ENCODE results near the gene CDH22. TPM values are rescaled to one million over a fixed set of nuclear protein-coding genes. Genes with fewer than 3 reads are reported as not detected.

The CDH22 gene
- total and polyA plus RNA-seq, 5 donors from 2014 or later: not detected

- Mint-ChIP-seq H3K9me3 (peaks cover 0 to 1% (median 0%) of the 10 kb centered on the region in 7 donors), H3K36me3 (no peaks in the 10 kb centered on the region), H3K4me1 (peaks cover 0 to 1% (median 0%) of the 10 kb centered on the region in 4 donors), H3K4me3 (no peak overlapping the region), H3K27ac (no peak overlapping the region), H3K27me3 (peaks cover 44% of the 10 kb centered on the region)
- no peak overlapping the region for H3K4me3 ChIP-seq (ENCODE audit: low read depth, low read length)
- ATAC-seq (ENCODE audit: low read depth in 2 of 2) (no peak), DNase-seq (no peak)
- peaks cover 8% of the 10 kb centered on the region for H3K27me3 ChIP-seq (ENCODE audit: control insufficient read depth, insufficient read depth, low read length)
- H3K4me1 ChIP-seq (ENCODE audit: control insufficient read depth, insufficient read depth, low read length, poor library complexity, severe bottlenecking): no peaks in the 10 kb centered on the region
- H3K36me3 ChIP-seq (ENCODE audit: control insufficient read depth, insufficient read depth, low read length): no peaks in the 10 kb centered on the region
- H3K27ac ChIP-seq (ENCODE audit: insufficient read depth, low read length, poor library complexity, severe bottlenecking): no peak overlapping the region
- H3K9me3 ChIP-seq (ENCODE audit: control insufficient read depth in 2 of 2, low read length in 2 of 2): no peaks in the 10 kb centered on the region
Measured at GRCh38 chr20:46145713-46146112, 162.6 kb downstream of the CDH22 start.

GRCh38 chr20:46144432-46145025, 163.8 kb downstream of the CDH22 start:
- DNase-seq: no peak
- H3K27ac ChIP-seq (ENCODE audit: insufficient read depth, low read length, poor library complexity, severe bottlenecking): no peak overlapping the region
- H3K4me1 Mint-ChIP-seq: peaks cover 0 to 1% (median 0%) of the 10 kb centered on the region in 4 donors
- H3K27me3 ChIP-seq (ENCODE audit: control insufficient read depth, insufficient read depth, low read length): peaks cover 10% of the 10 kb centered on the region
- peaks cover 49% of the 10 kb centered on the region for H3K27me3 Mint-ChIP-seq
- no peaks in the 10 kb centered on the region for H3K36me3 Mint-ChIP-seq
- no peaks in the 10 kb centered on the region for H3K4me1 ChIP-seq (ENCODE audit: control insufficient read depth, insufficient read depth, low read length, poor library complexity, severe bottlenecking)
- H3K27ac Mint-ChIP-seq: no peak overlapping the region
- peaks cover 0 to 1% (median 0%) of the 10 kb centered on the region in 7 donors for H3K9me3 Mint-ChIP-seq
- no peaks in the 10 kb centered on the region for H3K36me3 ChIP-seq (ENCODE audit: control insufficient read depth, insufficient read depth, low read length)
- no peak for ATAC-seq (ENCODE audit: low read depth in 2 of 2)
- no peak overlapping the region for H3K4me3 ChIP-seq (ENCODE audit: low read depth, low read length)
- H3K9me3 ChIP-seq (ENCODE audit: control insufficient read depth in 2 of 2, low read length in 2 of 2): no peaks in the 10 kb centered on the region
- H3K4me3 Mint-ChIP-seq: no peak overlapping the region

GRCh38 chr20:46142124-46142523, 166.2 kb downstream of the CDH22 start:
- peaks cover 0 to 2% (median 0%) of the 10 kb centered on the region in 7 donors for H3K9me3 Mint-ChIP-seq
- no peak overlapping the region for H3K4me3 ChIP-seq (ENCODE audit: low read depth, low read length)
- peaks cover 0 to 1% (median 0%) of the 10 kb centered on the region in 4 donors for H3K4me1 Mint-ChIP-seq

GRCh38 chr20:46139908-46140482, 168.3 kb downstream of the CDH22 start:
- peaks cover 10% of the 10 kb centered on the region for H3K27me3 ChIP-seq (ENCODE audit: control insufficient read depth, insufficient read depth, low read length)
- DNase-seq (no peak), ATAC-seq (ENCODE audit: low read depth in 2 of 2) (no peak)
- H3K4me3 ChIP-seq (ENCODE audit: low read depth, low read length): no peak overlapping the region
- no peaks in the 10 kb centered on the region for H3K9me3 ChIP-seq (ENCODE audit: control insufficient read depth in 2 of 2, low read length in 2 of 2)
- H3K27me3 Mint-ChIP-seq: peaks cover 38% of the 10 kb centered on the region
- no peaks in the 10 kb centered on the region for H3K4me1 ChIP-seq (ENCODE audit: control insufficient read depth, insufficient read depth, low read length, poor library complexity, severe bottlenecking)
- no peaks in the 10 kb centered on the region for H3K36me3 ChIP-seq (ENCODE audit: control insufficient read depth, insufficient read depth, low read length)
- peaks cover 0 to 3% (median 0%) of the 10 kb centered on the region in 7 donors for H3K9me3 Mint-ChIP-seq
- H3K36me3 Mint-ChIP-seq: no peaks in the 10 kb centered on the region
- H3K4me3 Mint-ChIP-seq: no peak overlapping the region
- no peak overlapping the region for H3K27ac Mint-ChIP-seq
- no peak overlapping the region for H3K27ac ChIP-seq (ENCODE audit: insufficient read depth, low read length, poor library complexity, severe bottlenecking)
- peaks cover 0 to 1% (median 0%) of the 10 kb centered on the region in 4 donors for H3K4me1 Mint-ChIP-seq

More at GRCh38 chr20:46142124-46142523, 166.2 kb downstream of the CDH22 start:
- no peaks in the 10 kb centered on the region for H3K9me3 ChIP-seq (ENCODE audit: control insufficient read depth in 2 of 2, low read length in 2 of 2)
- DNase-seq (no peak), ATAC-seq (ENCODE audit: low read depth in 2 of 2) (no peak)
- H3K27me3 ChIP-seq (ENCODE audit: control insufficient read depth, insufficient read depth, low read length): peaks cover 10% of the 10 kb centered on the region
- peaks cover 44% of the 10 kb centered on the region for H3K27me3 Mint-ChIP-seq
- no peaks in the 10 kb centered on the region for H3K36me3 Mint-ChIP-seq
- H3K27ac Mint-ChIP-seq: no peak overlapping the region
- no peaks in the 10 kb centered on the region for H3K36me3 ChIP-seq (ENCODE audit: control insufficient read depth, insufficient read depth, low read length)
- H3K4me1 ChIP-seq (ENCODE audit: control insufficient read depth, insufficient read depth, low read length, poor library complexity, severe bottlenecking): no peaks in the 10 kb centered on the region
- no peak overlapping the region for H3K4me3 Mint-ChIP-seq
- no peak overlapping the region for H3K27ac ChIP-seq (ENCODE audit: insufficient read depth, low read length, poor library complexity, severe bottlenecking)

DNA sequence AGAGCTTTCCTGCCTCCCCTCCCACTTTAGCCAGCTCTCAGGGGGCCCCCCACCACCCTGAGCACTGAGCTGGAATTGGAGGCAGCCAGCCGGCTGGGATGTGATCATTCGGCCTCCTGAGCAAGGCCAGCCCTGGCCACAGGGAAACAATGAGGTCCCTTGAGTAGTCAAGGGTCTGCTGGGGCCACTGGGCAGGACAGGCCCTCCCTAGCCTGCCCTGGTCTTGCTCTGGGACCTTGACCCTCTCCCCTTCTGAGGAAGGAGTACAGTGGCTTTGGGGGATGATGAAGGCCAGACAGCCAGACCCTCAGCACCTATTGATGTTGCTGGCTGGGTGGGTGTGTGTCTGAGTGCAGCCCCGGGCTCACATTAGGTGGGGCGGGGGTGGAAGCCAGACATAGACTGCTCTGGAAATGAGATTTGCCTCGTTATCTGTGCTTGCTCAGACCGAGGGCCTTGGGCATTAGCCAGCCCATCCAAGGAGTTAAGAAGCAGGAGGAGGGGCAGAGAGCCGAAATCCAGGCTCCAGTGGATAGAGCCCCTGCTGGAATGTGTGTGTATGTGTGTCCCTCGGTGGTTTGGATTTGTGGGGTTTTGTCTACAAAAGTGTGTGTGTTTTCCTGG, 168.9 kb downstream of the CDH22 start:
- no peak overlapping the region for H3K27ac Mint-ChIP-seq
- H3K36me3 Mint-ChIP-seq: no peaks in the 10 kb centered on the region
- no peak overlapping the region for H3K27ac ChIP-seq (ENCODE audit: insufficient read depth, low read length, poor library complexity, severe bottlenecking)
- H3K27me3 Mint-ChIP-seq: peaks cover 40% of the 10 kb centered on the region
- no peak overlapping the region for H3K4me3 Mint-ChIP-seq
- DNase-seq (no peak), ATAC-seq (ENCODE audit: low read depth in 2 of 2) (no peak)
- H3K9me3 Mint-ChIP-seq: peaks cover 0 to 3% (median 0%) of the 10 kb centered on the region in 7 donors
- H3K4me1 Mint-ChIP-seq: peaks cover 0 to 1% (median 0%) of the 10 kb centered on the region in 4 donors
- no peaks in the 10 kb centered on the region for H3K9me3 ChIP-seq (ENCODE audit: control insufficient read depth in 2 of 2, low read length in 2 of 2)
- no peaks in the 10 kb centered on the region for H3K4me1 ChIP-seq (ENCODE audit: control insufficient read depth, insufficient read depth, low read length, poor library complexity, severe bottlenecking)
- H3K36me3 ChIP-seq (ENCODE audit: control insufficient read depth, insufficient read depth, low read length): no peaks in the 10 kb centered on the region
- H3K4me3 ChIP-seq (ENCODE audit: low read depth, low read length): no peak overlapping the region
- H3K27me3 ChIP-seq (ENCODE audit: control insufficient read depth, insufficient read depth, low read length): peaks cover 10% of the 10 kb centered on the region

- Mint-ChIP-seq H3K4me3 (no peak overlapping the region), H3K27me3 (peaks cover 39% of the 10 kb centered on the region), H3K9me3 (peaks cover 0 to 3% (median 0%) of the 10 kb centered on the region in 7 donors), H3K27ac (no peak overlapping the region), H3K4me1 (peaks cover 0 to 2% (median under 1%) of the 10 kb centered on the region in 4 donors), H3K36me3 (no peaks in the 10 kb centered on the region)
- ATAC-seq (ENCODE audit: low read depth in 2 of 2): no peak
- no peaks in the 10 kb centered on the region for H3K4me1 ChIP-seq (ENCODE audit: control insufficient read depth, insufficient read depth, low read length, poor library complexity, severe bottlenecking)
- H3K36me3 ChIP-seq (ENCODE audit: control insufficient read depth, insufficient read depth, low read length): no peaks in the 10 kb centered on the region
- no peak overlapping the region for H3K27ac ChIP-seq (ENCODE audit: insufficient read depth, low read length, poor library complexity, severe bottlenecking)
- H3K27me3 ChIP-seq (ENCODE audit: control insufficient read depth, insufficient read depth, low read length): peaks cover 10% of the 10 kb centered on the region
- H3K4me3 ChIP-seq (ENCODE audit: low read depth, low read length): no peak overlapping the region
- H3K9me3 ChIP-seq (ENCODE audit: control insufficient read depth in 2 of 2, low read length in 2 of 2): no peaks in the 10 kb centered on the region
- DNase-seq: no peak
Measured at GRCh38 chr20:46137816-46138215, 170.5 kb downstream of the CDH22 start.

DNA sequence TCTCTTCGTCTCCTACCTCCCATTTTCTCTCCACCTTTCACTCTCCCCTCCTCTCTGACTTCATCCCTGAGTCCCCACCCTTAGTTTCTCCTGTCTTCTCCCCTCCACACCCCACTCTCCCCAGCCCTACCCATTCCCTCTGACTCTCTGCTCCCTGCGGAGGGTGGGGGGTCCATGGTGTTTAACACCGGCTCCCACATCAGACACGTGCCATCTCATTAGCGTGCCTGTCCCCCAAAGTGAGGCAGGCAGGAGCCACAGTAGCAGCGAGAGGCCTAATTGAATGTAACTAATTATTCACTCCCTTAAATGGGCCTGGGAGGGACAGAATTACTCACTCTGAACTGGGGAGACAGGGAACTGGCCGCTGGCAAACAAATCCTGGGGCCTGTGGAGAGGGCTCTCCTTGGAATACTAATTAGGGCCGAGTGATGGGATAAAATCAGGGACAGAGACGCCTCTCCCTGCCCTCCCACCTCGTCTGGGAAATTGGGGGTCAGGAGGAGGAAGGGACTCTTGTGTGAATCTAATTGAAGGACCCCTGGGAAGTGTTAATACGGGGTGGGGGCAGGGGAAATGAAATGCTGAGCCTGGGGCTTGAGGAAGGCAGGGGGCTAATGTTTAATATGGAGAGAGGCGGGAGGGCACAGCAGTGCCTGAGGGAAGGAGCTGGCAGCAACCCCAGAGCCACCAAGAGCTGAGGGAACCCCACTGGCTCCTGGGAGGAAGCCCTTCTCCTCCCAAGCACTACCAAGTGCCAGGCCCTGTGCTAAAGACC, 172.3 kb downstream of the CDH22 start:
- Mint-ChIP-seq H3K36me3 (no peaks in the 10 kb centered on the region), H3K4me3 (no peak overlapping the region), H3K9me3 (peaks cover 0 to 3% (median 0%) of the 10 kb centered on the region in 7 donors), H3K27ac (no peak overlapping the region), H3K27me3 (peaks cover 31% of the 10 kb centered on the region), H3K4me1 (peaks cover 0 to 6% (median 0%) of the 10 kb centered on the region in 4 donors)
- Histone ChIP-seq H3K27ac (ENCODE audit: insufficient read depth, low read length, poor library complexity, severe bottlenecking) (no peak overlapping the region), H3K36me3 (ENCODE audit: control insufficient read depth, insufficient read depth, low read length) (no peaks in the 10 kb centered on the region), H3K27me3 (ENCODE audit: control insufficient read depth, insufficient read depth, low read length) (peaks cover 7% of the 10 kb centered on the region), H3K4me1 (ENCODE audit: control insufficient read depth, insufficient read depth, low read length, poor library complexity, severe bottlenecking) (no peaks in the 10 kb centered on the region), H3K9me3 (ENCODE audit: control insufficient read depth in 2 of 2, low read length in 2 of 2) (no peaks in the 10 kb centered on the region), H3K4me3 (ENCODE audit: low read depth, low read length) (no peak overlapping the region)
- DNase-seq (no peak), ATAC-seq (ENCODE audit: low read depth in 2 of 2) (no peak)
